ENCODE measurements around the gene TEKT1. TPM values are rescaled to one million over a fixed set of nuclear protein-coding genes. Genes with fewer than 3 reads are reported as not detected.

Gene TEKT1
- total and polyA plus RNA-seq, 7 donors: not detected

DNA sequence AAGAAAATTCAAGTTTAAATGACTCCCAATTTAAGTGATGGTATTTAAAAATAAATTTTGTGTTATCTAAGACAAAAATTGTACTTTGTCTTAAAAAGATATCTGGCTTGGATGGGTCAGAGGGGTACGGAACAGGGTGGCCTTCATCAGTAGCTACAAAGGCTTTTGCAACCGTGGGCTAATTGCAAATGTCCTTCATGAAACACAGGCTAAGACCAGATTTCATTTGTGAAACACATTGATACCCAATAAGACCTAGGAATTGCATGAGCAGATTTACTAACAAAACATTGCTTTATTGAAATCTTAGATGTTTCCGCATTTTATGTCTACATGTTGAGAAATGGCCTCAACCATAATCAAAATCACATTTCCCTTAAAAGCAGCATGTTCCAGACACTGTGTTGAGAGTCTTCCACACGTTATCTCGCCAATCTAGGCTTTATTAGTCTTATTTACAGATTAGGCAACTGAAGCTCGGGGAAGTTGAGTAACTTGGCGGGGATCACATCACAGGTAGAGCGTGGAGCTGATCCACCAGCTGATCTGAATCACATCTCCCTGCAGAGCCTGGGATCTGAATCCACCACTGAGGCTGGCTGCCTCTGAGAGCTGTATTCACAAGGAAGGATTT is 33.7 kb downstream of the TEKT1 start:
- H3K27me3 ChIP-seq (ENCODE audit: insufficient read depth in 3 of 3, low read length in 2 of 3): peaks cover 0 to 10% (median 0%) of the 10 kb centered on the region in 3 donors
- ATAC-seq (no peak), DNase-seq (no peak)
- 78 to 83% (median 79%) methylated on average over 8 of the region's 8 CpGs for WGBS, 3 donors
- H3K4me1 ChIP-seq: no peaks in the 10 kb centered on the region
- H3K36me3 ChIP-seq (ENCODE audit: insufficient read depth in 1 of 2, low read depth in 1 of 2): no peaks in the 10 kb centered on the region
- H3K4me3 ChIP-seq: no peak overlapping the region
- no peaks in the 10 kb centered on the region for H3K9me3 ChIP-seq
- no peak overlapping the region for H3K27ac ChIP-seq
- TF ChIP-seq, protein P1, sequence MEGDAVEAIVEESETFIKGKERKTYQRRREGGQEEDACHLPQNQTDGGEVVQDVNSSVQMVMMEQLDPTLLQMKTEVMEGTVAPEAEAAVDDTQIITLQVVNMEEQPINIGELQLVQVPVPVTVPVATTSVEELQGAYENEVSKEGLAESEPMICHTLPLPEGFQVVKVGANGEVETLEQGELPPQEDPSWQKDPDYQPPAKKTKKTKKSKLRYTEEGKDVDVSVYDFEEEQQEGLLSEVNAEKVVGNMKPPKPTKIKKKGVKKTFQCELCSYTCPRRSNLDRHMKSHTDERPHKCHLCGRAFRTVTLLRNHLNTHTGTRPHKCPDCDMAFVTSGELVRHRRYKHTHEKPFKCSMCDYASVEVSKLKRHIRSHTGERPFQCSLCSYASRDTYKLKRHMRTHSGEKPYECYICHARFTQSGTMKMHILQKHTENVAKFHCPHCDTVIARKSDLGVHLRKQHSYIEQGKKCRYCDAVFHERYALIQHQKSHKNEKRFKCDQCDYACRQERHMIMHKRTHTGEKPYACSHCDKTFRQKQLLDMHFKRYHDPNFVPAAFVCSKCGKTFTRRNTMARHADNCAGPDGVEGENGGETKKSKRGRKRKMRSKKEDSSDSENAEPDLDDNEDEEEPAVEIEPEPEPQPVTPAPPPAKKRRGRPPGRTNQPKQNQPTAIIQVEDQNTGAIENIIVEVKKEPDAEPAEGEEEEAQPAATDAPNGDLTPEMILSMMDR (IDR thresholded peaks at IDR 0.05): no peak
- intact Hi-C loops (cut with DNase I): no loop called here

DNA sequence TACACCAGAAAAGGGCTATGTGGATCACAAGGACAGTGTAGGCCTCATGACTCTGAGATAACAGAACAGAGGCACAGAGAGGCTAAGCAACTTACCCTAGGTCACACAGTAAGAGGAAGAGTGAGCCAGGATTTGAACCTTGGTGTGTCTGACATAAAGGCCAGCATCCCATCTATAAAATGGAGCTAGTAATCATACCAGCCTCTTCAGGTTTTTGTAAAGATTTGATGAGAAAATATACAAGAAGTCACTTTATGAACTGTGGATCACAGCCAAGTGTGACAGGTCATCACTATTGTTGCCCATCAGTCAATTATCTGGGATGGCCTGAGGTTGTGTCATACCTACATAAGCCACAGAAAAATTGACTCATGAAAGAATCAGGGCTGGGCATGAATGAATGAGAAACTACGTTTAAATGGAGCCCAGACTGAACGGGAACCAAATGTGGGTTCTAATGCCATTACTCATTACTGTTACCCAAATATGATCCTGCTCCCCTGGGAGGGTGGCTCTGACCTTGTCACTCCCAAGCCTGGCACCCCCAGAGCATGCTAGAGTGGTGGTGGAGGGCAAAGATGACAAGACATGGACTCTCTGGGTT is 34.5 kb downstream of the TEKT1 start:
- H3K4me3 ChIP-seq: no peak overlapping the region
- DNase-seq: no peak
- no peak overlapping the region for H3K27ac ChIP-seq
- no peaks in the 10 kb centered on the region for H3K9me3 ChIP-seq
- TF ChIP-seq, protein P1 (IDR thresholded peaks at IDR 0.05): no peak
- no peaks in the 10 kb centered on the region for H3K4me1 ChIP-seq
- peaks cover 0 to 10% (median 0%) of the 10 kb centered on the region in 3 donors for H3K27me3 ChIP-seq (ENCODE audit: insufficient read depth in 3 of 3, low read length in 2 of 3)
- 70 to 83% (median 83%) methylated on average over 2 of the region's 2 CpGs for WGBS, 3 donors
- intact Hi-C loops (cut with DNase I): no loop called here
- no peak for ATAC-seq
- H3K36me3 ChIP-seq (ENCODE audit: insufficient read depth in 1 of 2, low read depth in 1 of 2): no peaks in the 10 kb centered on the region

DNA sequence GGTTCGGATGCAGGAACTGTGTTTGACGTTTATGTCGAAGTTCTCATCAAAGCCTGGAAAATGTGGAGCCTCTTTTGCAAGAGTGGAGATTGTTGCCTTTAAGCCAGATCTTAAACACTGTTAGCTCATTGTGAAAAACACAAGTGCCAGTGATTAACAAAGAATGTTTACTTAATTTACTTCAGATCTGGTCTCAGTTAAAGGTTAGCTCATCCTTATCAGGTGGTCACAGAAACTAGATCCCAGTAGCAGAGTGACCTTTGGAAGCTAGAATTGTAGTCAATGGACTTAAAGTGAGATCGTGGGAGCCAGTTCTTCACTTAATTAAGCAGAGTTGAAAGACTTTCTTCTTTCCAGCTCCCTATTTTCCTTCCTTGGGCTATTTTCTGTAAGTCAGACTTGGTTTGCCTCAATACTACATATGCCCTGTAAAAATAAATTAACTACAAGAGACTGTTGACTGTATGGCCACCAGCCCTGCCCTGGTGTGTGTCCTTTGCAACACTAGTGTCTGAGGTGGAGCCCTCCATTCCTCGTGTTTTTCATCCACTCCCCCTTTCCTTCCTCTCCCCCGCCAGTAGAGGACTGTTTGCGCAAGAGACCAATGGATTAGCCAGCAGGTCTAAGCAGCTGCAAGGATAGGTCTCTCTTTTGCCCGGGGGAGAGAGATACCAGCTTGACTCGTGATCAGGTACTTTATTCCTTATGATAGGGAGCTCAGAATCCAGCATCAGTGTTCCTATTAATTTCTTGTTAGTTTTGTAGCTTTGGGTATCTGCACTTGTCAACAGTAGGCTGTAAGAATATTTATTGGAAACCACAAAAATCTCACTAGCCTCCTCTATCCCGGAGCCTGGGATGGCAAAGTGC is 35.3 kb downstream of the TEKT1 start:
- H3K4me3 ChIP-seq: no peak overlapping the region
- WGBS, 3 donors: 60 to 67% (median 61%) methylated on average over 10 of the region's 10 CpGs
- DNase-seq (no peak), ATAC-seq (no peak)
- H3K36me3 ChIP-seq (ENCODE audit: insufficient read depth in 1 of 2, low read depth in 1 of 2): no peaks in the 10 kb centered on the region
- intact Hi-C loops (cut with DNase I): no loop called here
- peaks cover 0 to 10% (median 0%) of the 10 kb centered on the region in 3 donors for H3K27me3 ChIP-seq (ENCODE audit: insufficient read depth in 3 of 3, low read length in 2 of 3)
- no peak overlapping the region for H3K27ac ChIP-seq
- TF ChIP-seq, protein P1 (IDR thresholded peaks at IDR 0.05): no peak
- H3K4me1 ChIP-seq: no peaks in the 10 kb centered on the region
- no peaks in the 10 kb centered on the region for H3K9me3 ChIP-seq

DNA sequence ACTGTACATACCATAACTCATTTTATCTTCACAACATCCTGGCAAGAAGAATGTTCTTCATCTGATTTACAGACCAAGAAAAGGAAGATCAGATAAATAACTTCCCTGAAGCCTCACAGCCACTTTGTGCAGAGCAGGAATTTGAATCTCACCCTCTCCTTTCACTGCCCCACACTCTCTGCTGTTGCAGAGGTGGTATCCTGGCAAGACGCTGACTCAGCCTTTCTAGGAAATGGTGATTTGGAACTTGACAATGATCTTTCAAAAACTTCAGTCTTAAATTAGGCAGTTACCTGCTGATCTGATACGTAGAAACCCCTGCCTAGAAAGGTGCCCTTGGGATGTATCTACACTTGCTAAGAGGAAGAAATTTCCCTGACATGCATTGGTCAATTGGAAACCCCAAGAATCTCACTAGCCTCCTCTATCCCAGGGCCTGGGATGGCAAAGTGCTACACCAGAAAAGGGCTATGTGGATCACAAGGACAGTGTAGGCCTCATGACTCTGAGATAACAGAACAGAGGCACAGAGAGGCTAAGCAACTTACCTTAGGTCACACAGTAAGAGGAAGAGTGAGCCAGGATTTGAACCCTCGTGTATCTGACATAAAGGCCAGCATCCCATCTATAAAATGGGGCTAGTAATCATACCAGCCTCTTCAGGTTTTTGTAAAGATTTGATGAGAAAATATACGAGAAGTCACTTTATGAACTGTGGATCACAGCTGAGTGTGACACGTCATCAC is 37.6 kb downstream of the TEKT1 start:
- H3K27ac ChIP-seq: no peak overlapping the region
- TF ChIP-seq, protein P1 (IDR thresholded peaks at IDR 0.05): no peak
- no peak for DNase-seq
- H3K4me1 ChIP-seq: no peaks in the 10 kb centered on the region
- 68 to 72% (median 68%) methylated on average over 5 of the region's 5 CpGs for WGBS, 3 donors
- no peak for ATAC-seq
- H3K9me3 ChIP-seq: no peaks in the 10 kb centered on the region
- H3K4me3 ChIP-seq: no peak overlapping the region
- intact Hi-C loops (cut with DNase I): no loop called here
- no peaks in the 10 kb centered on the region for H3K36me3 ChIP-seq (ENCODE audit: insufficient read depth in 1 of 2, low read depth in 1 of 2)
- H3K27me3 ChIP-seq (ENCODE audit: insufficient read depth in 3 of 3, low read length in 2 of 3): peaks cover 0 to 12% (median 0%) of the 10 kb centered on the region in 3 donors

All from psoas muscle (tissue), 8 donors.